GM19035 (cell line): ENCODE results near the gene C5orf46.
"Not testable (repeated sequence)": the region's sequence is repeated elsewhere in the genome, so short reads cannot be mapped to it uniquely, and the experiment has no call there.

ENCODE experiments used
- ATAC-seq: cut with Tn5 transposase; IDR thresholded peaks from one replicate; pipeline ENCODE4 v1.9.1; 2021; ENCODE audit not compliant: unreplicated experiment

C5orf46 gene

DNA sequence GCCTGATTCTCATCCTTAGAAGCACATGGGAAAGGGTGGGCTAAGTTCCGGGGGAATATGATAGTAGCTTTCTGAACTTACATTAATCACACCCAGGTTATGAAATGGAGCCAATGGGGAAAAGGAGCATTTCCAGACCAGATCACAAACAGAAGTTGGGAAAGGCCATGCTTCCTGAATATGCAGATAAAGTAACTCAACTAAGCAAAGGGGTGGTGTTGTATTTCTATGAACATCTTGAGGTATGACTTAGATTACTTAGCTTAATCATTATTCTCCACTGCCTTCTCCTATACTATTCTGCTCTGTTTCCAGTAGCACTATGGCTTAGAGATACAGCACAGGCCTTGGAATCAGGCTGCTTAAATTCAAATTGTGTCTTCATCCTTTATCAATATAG is 10.5 kb downstream of the C5orf46 start:
- ATAC-seq = no peak

DNA sequence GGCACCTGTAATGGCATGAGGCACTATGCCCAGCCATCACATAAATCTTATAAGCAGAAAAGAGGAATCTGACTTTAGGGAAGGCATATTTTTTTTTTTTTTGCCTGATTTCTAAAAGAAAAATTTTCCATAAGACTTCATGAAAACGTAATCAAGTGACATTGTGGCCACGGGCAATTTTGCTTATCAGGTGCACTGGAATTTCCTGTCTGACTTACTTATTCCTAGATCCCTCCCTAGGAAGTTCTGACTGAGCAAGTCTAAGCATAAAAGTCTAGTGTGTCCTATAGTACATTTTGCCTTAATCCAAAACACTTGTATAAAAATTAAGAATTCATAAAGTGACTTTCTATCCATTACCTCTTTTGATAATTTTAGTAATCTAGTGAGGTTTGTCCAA is 12.5 kb downstream of the C5orf46 start:
- no peak for ATAC-seq

DNA sequence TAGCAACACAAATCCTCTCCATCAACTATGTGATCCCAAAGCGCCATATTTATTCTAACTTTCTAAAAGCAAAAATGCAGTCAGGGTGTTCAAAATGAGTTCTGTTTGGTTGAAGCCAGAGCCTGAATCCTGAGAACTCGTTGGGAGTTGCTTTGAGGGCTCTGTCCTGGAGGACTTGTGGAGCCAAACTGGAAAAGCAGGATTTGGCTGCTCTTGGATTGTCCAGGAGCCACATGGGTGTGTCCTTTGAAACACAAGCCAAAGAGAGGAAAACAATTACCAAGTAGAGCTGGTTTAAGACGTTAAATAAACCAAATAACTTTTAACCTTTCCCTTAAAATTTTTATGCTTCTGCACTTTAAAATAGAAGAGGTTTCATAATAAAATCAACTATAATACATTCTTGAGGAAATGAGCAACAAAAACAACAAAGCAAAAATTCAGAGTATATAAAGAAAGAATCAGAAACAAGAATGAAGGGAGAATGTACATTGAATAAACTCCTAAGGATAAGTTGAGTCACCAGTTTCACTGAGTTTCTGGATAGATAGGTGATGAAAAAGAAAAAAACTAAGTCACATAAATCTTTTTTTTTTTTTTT is 13.5 kb downstream of the C5orf46 start:
- no peak for ATAC-seq

DNA sequence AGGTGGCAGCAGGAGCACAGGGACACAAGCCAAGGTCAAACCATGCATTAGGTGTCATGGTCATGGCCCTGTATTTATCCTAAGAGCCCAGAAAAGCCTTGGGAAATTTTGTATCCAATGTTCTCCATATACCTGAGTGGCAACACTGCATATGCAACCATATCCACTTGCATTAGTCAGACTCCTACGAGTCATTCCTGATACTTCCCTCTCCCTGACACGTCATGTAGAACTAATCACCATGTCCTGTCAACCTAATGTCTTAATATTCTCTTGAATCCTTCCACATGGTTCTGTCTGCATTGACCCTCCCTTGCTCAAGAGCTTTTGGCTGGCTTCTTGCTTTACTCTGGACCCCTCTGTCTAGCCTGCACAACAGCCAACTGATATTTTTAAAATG is 18.4 kb downstream of the C5orf46 start:
- no peak for ATAC-seq

DNA sequence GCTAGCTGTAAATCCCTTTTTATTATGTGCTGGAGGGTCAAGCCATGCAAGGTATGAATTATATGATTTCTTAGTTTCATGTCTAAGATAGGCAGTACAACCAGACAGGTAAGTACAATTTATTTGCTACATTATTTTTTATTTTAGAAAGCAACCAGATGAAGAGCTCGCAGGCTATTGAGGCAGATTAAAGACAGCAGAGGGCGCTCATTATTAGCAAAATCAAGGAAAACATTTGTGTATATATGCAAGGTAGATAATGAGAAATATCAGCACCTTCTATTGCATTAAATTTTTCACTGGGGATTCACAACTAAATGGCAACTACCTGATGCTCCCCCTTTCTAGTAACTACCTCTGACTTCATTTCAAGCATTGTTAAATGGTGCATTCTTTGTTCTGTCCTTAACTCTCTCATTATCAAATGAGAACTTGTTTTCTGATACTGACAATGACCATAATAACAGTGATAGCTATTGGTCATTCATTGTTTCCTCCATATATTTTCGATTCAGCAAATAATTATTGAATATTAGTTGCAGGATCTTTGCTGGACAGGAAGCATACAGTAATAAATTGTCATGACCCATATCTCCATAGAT is 19.2 kb downstream of the C5orf46 start:
- ATAC-seq = no peak

DNA sequence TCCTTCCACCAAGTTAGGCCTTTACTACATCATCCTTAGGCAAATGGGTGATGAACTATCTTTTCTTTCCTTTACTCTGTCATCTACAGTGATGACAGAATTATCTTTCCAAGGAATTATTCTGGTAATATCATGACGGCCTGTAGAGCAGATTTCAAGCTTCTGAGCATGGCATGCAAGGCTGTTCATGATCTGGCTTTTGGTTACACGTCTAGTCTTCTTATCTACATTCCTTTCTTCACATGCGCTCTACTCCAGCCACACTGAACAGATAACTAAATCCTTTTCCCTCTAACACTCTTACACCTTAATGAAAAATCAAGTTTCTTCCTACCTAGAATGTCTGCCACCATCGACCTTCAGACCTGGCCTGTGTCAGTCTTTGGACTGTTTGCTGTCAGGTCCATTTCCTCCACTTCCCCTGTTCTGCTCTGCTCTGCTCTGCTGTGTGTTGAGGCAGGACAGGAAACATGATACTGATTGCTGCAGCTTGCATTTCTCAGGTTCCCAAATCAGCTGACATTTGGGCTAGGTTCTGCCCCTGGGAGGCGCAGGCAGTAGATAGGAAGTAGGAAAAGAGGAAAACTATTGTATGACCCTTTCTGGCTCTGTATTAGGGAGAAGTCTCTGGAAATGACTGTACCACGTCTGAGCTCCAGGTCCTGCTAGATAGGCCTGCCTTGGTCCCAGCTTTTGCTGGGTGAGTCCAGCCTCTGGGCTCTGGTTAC is 23.6 kb downstream of the C5orf46 start:
- ATAC-seq = no peak

DNA sequence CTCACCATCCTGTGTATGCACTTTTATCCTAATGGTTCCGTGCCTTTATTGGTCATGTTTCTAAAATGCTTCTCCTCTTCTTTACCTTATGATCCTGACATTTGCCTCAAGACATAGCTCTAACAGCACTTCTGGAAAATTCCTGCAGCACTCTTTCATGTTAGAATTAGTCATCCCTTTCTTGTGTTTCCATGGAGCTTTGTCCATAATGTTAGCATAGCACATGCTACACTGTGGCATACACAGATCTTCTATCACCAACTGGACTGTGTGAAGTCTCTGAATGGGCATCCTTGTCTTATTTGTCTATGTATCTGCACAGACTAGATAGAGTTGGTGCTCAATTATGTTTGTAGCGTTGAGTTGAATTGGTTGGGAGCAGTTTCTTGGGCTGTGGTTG is 25.9 kb downstream of the C5orf46 start:
- ATAC-seq = no peak

DNA sequence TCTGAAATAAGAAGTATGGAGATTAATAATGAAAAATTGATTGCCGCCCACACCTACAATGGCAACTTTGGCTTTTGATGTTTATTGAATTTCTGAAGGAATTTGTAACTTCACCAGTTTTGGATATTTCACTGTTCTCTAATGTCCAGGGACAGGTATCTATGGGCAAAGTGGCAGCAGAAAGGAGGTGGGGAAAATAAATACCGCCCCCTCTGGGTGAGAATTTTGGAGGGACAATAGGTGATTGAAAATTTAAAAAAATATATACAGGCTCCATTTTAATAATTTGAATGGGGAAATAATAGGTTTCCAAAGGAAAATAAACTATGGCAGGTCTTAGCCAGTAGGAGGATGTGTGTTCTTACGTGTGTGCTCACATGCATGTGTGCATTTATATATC is 26.6 kb downstream of the C5orf46 start:
- no peak for ATAC-seq

DNA sequence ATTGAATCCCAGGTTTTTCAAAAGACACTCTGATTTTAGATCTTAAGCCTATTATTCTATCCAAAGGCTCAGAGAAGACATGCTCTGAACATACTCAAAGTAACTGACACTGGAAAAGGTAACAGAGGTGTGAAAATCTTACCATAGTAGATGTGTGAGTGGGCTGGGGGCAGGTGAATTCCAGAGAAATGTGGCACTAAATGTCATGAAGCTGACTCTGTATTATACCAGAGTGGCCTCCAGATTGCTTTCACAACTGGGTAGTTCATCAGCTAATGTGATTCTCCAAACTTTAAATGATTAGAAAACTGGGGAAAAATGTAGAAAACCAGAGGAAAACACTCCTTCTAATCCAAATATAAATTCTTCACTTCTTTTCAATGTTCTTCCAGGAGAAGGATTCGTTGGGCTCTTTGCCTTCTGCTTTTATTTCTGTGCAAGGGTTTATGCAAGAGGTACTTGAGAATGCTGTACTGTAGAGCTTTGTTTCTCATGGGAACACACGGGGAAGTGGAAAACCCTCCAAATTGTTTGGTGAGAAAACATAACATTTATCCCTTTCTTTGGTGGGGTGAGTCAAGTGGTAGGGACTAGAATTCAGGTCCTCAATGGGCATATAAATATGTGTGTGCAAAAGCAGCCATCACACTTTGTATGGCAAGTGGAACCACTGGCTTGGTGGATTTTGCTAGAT is 28.1 kb downstream of the C5orf46 start, which contains the start of gene SCGB3A2:
Gene SCGB3A2 (plus strand): TSS at position 646 of the 694 bp plus-strand sequence. CDS start 93 bp downstream, outside the sequence.
- ATAC-seq = no peak

DNA sequence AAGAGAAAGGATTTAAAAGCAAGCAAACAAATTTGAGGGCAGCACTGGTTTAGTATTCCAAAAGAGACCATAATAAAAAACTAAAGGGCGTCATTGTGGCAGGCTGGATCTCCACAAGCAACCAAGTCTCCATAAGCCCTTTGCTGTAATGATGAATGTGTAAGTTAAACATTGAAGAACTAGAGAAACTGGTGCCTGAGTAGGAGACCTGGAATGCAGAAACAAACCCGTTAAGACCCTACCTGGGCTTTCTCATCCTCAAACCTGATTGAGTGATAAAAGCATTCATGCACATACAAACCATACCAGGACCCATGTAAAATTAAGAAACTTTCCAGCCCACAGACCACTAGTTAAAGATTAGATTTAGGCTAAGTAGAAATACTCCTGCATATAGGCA is 29.7 kb downstream of the C5orf46 start:
- ATAC-seq = no peak

DNA sequence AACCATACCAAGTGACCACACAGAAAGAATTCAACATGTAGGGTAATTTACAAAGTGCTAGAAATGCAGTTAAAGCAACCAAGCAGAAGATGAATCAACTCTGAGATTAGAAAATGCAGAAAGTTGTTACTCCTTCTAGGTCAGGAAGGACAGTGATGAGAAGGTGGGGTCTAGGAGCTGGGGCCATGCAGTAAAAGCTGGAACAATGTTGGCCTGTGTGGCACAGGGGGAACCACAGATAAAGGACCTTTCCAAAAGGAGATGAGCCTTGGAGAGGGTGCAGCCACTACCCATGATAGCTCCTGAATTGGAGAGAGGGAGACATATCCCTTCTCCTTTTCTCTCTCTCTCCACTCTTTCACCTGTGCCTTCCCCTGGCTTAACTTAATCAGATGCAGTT is 30.2 kb downstream of the C5orf46 start:
- ATAC-seq = no peak

DNA sequence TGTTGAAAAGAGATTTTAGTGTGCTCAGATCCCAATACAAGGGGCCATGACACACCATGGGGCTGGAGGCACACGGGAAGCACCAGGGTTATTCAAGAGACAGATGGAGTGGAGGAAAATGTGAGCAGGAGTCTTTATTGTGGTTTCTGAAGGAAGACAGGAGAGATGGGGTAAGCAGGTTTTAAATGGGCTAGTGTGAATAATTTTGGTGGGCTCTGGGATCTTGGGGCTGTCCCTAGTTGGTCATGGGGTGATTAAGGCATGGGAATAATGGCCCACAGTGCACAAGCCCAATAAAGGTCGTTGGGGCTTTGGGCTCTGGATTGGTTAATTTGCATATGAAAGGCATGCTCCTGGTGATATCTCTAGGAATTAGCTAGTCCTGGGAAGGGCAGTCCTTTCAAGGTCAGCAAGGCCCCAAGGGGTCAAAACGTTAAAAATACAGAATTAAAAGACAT is 31.4 kb downstream of the C5orf46 start:
- ATAC-seq = no peak

DNA sequence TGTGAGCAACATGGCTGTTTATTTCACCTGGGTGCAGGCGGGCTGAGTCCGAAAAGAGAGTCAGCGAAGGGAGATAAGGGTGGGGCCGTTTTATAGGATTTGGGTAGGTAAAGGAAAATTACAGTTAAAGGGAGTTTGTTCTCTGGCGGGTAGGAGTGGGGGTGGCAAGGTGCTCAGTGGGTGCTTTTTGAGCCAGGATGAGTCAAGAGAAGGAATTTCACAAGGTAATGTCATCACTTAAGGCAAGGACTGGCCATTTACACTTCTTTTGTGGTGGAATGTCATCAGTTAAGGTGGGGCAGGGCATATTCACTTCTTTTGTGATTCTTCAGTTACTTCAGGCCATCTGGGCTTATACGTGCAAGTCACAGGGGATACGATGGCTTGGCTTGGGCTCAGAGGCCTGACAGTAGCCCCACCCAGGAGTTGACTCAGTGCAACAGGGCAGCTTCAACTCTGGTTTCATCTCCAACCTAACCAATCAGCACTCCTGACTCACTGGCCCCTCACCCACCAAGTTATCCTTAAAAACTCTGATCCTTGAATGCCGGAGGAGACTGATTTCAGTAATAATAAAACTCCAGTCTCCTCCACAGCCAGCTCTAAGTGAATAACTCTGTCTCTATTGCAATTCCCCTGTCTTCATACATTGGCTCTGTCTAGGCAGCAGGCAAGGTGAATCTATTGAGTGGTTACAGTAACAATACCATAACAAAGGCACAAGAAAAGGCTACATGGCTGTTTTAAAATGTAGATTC is 32.0 kb downstream of the C5orf46 start:
- not testable (repeated sequence) for ATAC-seq

DNA sequence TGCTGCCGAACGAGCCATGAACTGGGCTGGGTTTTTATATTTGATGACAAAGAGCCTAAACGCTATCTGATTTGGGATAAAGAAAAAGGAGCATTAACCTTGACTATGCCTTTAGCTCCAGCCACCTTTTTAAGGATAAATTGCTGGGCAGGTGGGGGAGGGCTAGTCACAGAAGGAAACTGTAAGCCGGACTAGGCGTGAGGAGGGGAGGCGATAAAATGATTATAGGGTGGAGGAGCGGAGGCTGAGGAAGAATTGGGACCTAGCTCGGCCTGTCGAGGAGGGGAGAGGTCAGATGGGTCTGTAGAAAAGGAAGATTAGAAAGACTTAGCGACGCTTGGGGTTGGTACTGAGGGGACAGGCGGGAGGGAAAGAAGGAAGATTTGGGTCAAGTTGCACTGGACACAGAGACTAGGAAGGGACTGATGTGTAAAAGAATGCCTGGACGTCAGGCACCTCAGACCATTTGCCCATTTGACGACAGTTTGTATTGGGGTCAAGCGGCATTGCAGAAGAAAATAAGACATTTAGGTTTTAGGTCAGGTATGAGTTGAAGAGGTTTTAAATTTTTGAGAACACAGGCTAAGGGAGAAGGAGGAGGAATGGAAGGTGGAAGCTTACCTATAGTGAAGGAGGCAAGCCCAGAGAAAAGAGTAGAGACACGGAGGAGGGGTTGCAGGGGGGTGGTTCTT is 33.4 kb downstream of the C5orf46 start:
- ATAC-seq = not testable (repeated sequence)

DNA sequence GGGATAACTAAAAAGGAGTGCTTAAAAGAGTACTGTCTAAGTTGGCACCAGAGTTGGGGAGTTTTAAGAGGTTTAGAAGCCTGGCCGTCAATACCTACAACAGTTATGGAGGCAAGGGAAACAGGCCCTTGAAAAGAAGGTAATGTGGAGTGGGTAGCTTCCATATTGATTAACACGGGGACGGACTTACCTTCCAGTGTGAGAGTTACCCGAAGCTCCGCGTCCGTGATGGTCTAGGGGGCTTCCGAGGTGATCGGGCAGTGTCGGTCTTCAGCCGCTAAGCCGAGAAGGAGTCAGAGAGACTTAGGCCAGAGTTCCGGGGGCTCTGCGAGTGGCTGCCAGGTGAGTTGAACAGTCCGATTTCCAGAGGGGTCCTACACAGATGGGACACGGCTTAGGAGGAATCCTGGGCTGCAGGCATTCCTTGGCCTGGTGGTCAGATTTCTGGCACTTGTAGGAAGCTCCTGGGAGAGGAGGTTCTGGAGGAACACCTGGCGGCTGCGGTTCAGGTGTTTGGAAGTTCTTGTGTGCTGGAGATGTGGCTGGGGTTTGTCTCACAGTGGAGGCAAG is 34.3 kb downstream of the C5orf46 start:
- not testable (repeated sequence) for ATAC-seq

DNA sequence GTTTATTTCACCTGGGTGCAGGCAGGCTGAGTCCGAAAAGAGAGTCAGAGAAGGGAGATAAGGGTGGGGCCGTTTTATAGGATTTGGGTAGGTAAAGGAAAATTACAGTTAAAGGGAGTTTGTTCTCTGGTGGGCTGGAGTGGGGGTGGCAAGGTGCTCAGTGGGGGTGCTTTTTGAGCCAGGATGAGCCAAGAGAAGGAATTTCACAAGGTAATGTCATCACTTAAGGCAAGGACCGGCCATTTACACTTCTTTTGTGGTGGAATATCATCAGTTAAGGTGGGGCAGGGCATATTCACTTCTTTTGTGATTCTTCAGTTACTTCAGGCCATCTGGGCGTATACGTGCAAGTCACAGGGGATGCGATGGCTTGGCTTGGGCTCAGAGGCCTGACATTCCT is 36.4 kb downstream of the C5orf46 start:
- ATAC-seq = not testable (repeated sequence)

DNA sequence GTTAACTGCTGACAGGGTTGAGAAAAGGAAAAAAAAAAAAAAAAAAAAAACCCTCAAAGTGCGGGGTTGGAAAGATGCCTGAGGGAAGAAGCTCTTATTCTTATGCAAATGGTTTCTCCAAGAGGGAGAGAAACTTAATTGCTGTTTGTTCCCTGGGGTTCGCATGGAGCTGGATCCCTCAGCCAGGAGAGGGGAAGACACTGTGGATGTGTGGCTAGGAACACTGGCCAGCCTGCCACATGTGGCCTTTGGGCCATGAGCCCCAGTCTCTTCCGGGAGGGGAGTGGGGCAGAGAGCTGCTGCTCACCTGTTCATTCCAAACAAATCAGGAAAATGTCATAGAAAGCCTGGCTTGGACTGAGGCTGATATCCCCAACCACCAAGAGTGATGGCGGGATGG is 37.2 kb downstream of the C5orf46 start:
- ATAC-seq = no peak

DNA sequence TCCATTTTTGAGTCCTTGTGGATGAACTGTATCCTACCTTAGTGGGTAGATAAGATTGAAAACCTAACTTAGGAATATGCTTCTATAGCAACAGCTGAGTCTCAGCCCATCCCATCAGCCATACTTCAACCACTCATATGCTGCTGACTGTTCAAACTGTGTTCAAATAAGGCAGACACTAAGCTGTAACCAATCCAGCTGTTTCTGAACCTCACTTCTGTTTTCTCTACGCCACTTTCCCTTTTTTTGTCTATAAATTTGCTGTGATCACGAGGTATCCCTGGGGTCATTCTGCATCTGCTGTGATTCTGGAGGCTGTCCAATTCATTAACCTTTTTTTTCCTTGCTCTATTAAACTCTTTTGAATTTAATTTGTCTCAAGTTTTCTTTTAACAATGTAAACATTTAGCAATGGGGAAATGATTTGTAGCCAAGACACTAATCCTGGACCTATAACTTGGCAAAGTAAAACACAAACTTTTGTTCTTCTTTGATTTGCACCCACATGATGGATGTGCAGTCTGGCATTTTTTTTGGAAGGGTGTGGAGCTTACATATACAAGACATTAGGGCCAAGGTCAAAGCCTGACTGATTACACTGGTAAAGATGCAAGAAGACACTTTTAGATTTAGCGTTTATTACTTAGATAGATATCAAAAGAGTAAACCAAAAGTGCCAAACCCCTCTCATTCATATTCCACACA is 42.7 kb downstream of the C5orf46 start:
- no peak for ATAC-seq

DNA sequence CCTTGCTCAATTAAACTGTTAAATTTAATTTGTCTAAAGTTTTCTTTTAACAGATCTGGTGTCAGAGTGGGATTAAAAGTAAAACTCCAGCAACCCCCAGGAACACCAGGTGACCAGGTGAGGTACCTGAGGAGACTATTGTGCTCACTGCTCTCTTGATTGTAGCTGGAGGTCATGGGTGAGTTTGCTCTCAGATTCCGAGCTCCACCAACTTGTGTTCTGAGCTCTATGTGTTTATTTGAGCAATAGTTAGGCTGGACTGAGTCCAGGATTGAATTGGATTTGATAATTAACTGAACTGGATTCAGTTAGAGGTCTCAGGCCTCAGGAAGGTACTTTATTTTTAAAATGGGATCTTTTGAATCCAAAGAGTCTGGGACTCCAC is 45.7 kb downstream of the C5orf46 start:
- no peak for ATAC-seq
